GM12878 (cell line): Measurements from ENCODE around the gene PHF1.

ENCODE experiments used
- ATF2 ChIP-seq: IDR thresholded peaks from 2 replicates; pipeline ENCODE4 v1.6.1; 2012; ENCODE audit warnings: low read length, inconsistent platforms
- CREB1 ChIP-seq: IDR thresholded peaks from 2 replicates; pipeline ENCODE4 v1.6.1; 2012; ENCODE audit warnings: low read depth, mild to moderate bottlenecking, inconsistent platforms
- EZH2 ChIP-seq: IDR thresholded peaks from 2 replicates; pipeline ENCODE4 v1.6.1; 2012; ENCODE audit warnings: low read depth, mild to moderate bottlenecking, control low read depth, inconsistent platforms, low read length, borderline replicate concordance; ENCODE audit not compliant: control insufficient read depth
- HDAC2 ChIP-seq: fragments of 200-600 bp; sonication (generic); IDR thresholded peaks from 2 replicates; pipeline ENCODE4 v1.6.1; 2017
- NRF1 ChIP-seq: conservative IDR thresholded peaks from 2 replicates; pipeline ENCODE4 v1.6.1; 2011; ENCODE audit warnings: mild to moderate bottlenecking, low read depth, low read length, improper control_type of control experiment
- POLR2AphosphoS2 ChIP-seq: IDR thresholded peaks from 2 replicates; pipeline ENCODE4 v1.6.1; 2011; ENCODE audit warnings: low read depth, mild to moderate bottlenecking, low read length, improper control_type of control experiment, moderate library complexity
- RELA ChIP-seq: fragments of 450-650 bp; IDR thresholded peaks from 2 replicates; pipeline ENCODE4 v1.8.0; 2014; ENCODE audit warnings: borderline replicate concordance; ENCODE audit not compliant: partially characterized antibody
- SPI1 ChIP-seq: IDR thresholded peaks from 2 replicates; pipeline ENCODE4 v1.6.1; 2011; ENCODE audit warnings: low read depth, mild to moderate bottlenecking, low read length, moderate library complexity, borderline replicate concordance; ENCODE audit not compliant: insufficient read depth
- SREBF1 ChIP-seq: IDR thresholded peaks from 2 replicates; pipeline ENCODE4 v1.6.1; 2012; ENCODE audit warnings: mild to moderate bottlenecking, low read length
- SRF ChIP-seq, 2 experiments: IDR thresholded peaks; 2 replicates each; pipeline ENCODE4 v1.6.1; 2011; ENCODE audit warnings: low read depth in 2 of 2, low read length in 2 of 2, mild to moderate bottlenecking in 1 of 2, moderate library complexity in 1 of 2
- TCF12 ChIP-seq: IDR thresholded peaks from 2 replicates; pipeline ENCODE4 v1.6.1; 2011; ENCODE audit warnings: low read depth, mild to moderate bottlenecking, low read length
- TF ChIP-seq, protein P1 (sequence below), 3 experiments: IDR thresholded peaks in 2 of 3; conservative IDR thresholded peaks in 1 of 3; 2 replicates each; pipeline ENCODE4 v1.5.1; 2011; ENCODE audit warnings: low read depth in 3 of 3, low read length in 3 of 3, mild to moderate bottlenecking in 3 of 3, control low read depth in 2 of 3, moderate library complexity in 2 of 3, inconsistent platforms in 1 of 3, mixed read lengths in 1 of 3; ENCODE audit not compliant: control insufficient read depth in 2 of 3, insufficient read depth in 1 of 3; ENCODE audit errors: extremely low read depth in 1 of 3
- TF ChIP-seq, protein P2 (sequence below): fragments of 450-650 bp; IDR thresholded peaks from 2 replicates; pipeline ENCODE4 v1.6.1; 2018; ENCODE audit warnings: mild to moderate bottlenecking, low read depth, moderate library complexity; ENCODE audit not compliant: partially characterized antibody

DNA sequence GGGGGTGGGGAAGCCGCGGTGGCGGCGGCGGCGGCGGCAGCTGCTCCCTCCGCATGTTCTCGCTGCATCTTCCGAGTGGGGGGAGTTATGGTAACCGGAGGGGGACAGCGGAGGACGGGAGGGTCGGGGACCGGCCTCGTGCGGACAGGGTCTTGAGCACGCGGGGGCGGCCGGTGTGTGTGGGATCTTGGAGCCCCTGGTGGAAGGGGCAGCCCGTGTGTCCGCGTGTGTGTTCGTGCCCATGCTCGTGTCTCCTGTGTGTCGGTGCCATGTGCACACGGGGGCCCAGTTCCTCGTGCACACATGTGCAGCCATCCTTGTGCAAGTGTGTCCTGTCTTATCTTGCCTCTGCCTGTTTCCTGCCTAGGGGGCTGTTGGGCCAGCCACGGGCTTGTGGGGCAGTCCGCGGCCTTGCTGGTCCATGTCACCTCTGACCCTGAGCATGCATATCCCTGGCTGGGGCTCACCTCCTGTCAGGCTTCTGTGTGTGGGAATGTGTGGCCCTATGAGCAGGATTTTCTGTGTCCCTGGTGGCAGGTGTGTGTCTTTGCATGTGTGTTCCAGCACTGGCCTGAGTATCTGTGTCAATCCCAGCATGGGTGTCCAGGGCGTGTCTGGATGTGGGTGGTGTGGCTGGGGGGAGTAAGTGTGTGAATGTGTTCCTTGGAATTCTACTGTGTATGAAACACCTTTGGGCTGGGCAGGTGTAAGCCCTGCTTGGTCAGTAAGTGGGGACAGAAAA lies 17.6 kb downstream of the PHF1 start:
- TF ChIP-seq SRF (IDR thresholded peaks at IDR 0.05; ENCODE audit: low read depth in 2 of 2, low read length in 2 of 2) (no peak), CREB1 (no peak), POLR2AphosphoS2 (no peak), EZH2 (no peak), TCF12 (no peak), ATF2 (no peak), HDAC2 (no peak), RELA (no peak), SREBF1 (no peak), NRF1 (no peak), SPI1 (no peak)
- TF ChIP-seq, protein P1, sequence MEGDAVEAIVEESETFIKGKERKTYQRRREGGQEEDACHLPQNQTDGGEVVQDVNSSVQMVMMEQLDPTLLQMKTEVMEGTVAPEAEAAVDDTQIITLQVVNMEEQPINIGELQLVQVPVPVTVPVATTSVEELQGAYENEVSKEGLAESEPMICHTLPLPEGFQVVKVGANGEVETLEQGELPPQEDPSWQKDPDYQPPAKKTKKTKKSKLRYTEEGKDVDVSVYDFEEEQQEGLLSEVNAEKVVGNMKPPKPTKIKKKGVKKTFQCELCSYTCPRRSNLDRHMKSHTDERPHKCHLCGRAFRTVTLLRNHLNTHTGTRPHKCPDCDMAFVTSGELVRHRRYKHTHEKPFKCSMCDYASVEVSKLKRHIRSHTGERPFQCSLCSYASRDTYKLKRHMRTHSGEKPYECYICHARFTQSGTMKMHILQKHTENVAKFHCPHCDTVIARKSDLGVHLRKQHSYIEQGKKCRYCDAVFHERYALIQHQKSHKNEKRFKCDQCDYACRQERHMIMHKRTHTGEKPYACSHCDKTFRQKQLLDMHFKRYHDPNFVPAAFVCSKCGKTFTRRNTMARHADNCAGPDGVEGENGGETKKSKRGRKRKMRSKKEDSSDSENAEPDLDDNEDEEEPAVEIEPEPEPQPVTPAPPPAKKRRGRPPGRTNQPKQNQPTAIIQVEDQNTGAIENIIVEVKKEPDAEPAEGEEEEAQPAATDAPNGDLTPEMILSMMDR (IDR thresholded peaks at IDR 0.05 in 2 of 3, conservative IDR thresholded peaks at IDR 0.05 in 1 of 3; ENCODE audit: control insufficient read depth in 2 of 3, extremely low read depth in 1 of 3, insufficient read depth in 1 of 3, low read depth in 3 of 3, low read length in 3 of 3) = peak; percentile 34 to 59 (median 58)
- TF ChIP-seq, protein P2, sequence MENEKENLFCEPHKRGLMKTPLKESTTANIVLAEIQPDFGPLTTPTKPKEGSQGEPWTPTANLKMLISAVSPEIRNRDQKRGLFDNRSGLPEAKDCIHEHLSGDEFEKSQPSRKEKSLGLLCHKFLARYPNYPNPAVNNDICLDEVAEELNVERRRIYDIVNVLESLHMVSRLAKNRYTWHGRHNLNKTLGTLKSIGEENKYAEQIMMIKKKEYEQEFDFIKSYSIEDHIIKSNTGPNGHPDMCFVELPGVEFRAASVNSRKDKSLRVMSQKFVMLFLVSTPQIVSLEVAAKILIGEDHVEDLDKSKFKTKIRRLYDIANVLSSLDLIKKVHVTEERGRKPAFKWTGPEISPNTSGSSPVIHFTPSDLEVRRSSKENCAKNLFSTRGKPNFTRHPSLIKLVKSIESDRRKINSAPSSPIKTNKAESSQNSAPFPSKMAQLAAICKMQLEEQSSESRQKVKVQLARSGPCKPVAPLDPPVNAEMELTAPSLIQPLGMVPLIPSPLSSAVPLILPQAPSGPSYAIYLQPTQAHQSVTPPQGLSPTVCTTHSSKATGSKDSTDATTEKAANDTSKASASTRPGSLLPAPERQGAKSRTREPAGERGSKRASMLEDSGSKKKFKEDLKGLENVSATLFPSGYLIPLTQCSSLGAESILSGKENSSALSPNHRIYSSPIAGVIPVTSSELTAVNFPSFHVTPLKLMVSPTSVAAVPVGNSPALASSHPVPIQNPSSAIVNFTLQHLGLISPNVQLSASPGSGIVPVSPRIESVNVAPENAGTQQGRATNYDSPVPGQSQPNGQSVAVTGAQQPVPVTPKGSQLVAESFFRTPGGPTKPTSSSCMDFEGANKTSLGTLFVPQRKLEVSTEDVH = no peak
